ENCODE results near the gene LRRC53. TPM values are rescaled to one million over a fixed set of nuclear protein-coding genes. Genes with fewer than 3 reads are reported as not detected.

The LRRC53 gene
- total and polyA plus RNA-seq, 2 experiments from 2014 or later: not detected

DNA sequence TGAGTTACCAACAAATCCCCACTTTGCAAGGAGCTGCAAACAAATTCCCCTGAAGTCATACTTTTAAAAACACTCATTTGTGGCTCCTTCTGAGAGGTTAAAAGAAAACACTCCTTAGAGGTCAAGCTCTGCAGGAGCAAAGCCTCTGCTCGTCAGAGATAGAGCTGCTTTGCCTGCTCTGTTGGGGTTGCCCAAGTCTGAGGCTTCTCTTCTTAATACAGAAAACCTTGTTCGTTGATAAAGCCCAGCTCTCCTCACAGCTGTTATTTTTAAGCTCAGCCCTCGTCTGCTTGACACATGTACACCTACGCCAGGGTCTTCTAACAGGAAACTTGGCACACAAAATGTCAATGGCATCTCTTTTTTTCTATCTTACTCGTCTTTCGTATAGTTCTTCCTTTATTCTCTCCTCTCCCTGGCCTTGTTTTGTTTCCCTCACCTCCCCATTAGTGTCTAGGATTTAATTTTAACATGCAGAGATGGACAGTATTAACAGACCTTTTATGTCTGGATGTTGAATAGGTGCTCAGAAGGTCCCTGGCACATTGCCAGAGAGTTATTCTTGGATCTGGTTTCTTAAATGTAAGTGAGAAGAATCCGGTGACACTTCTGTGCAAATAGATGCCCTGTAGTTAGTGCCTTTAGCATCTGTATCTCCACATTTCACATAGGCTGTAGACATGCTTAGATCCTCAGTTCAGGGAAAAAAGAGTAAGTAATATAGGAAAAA, 86.0 kb downstream of the LRRC53 start:
- 53% methylated on average over 7 of the region's 7 CpGs for WGBS (ENCODE audit: low lambda C conversion rate, missing lambda C conversion rate)
- no peaks in the 10 kb centered on the region for H3K9me2 ChIP-seq (replicated peaks; ENCODE audit: insufficient read depth)
- H3K27ac ChIP-seq: peak overlapping the region; percentile 61
- no peaks in the 10 kb centered on the region for H3K27me3 ChIP-seq
- no peaks in the 10 kb centered on the region for H3K4me1 ChIP-seq (ENCODE audit: insufficient read depth)
- H3K36me3 ChIP-seq (replicated peaks; ENCODE audit: insufficient read depth, low read depth): no peaks in the 10 kb centered on the region
- H3K4me2 ChIP-seq: peak overlapping the region; percentile 63
- no peak overlapping the region for H3K4me3 ChIP-seq
- H3K79me2 ChIP-seq: no peaks in the 10 kb centered on the region
- no peaks in the 10 kb centered on the region for H3K9me3 ChIP-seq (ENCODE audit: low read depth)
- H2AFZ ChIP-seq: peak overlapping the region; percentile 13
- peak; percentile 17 for DNase-seq (ENCODE audit: low spot score)
- TF ChIP-seq, protein P1, sequence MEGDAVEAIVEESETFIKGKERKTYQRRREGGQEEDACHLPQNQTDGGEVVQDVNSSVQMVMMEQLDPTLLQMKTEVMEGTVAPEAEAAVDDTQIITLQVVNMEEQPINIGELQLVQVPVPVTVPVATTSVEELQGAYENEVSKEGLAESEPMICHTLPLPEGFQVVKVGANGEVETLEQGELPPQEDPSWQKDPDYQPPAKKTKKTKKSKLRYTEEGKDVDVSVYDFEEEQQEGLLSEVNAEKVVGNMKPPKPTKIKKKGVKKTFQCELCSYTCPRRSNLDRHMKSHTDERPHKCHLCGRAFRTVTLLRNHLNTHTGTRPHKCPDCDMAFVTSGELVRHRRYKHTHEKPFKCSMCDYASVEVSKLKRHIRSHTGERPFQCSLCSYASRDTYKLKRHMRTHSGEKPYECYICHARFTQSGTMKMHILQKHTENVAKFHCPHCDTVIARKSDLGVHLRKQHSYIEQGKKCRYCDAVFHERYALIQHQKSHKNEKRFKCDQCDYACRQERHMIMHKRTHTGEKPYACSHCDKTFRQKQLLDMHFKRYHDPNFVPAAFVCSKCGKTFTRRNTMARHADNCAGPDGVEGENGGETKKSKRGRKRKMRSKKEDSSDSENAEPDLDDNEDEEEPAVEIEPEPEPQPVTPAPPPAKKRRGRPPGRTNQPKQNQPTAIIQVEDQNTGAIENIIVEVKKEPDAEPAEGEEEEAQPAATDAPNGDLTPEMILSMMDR (IDR thresholded peaks at IDR 0.05; ENCODE audit: poor library complexity): no peak
- no peak for TF ChIP-seq EZH2 (IDR thresholded peaks at IDR 0.05; ENCODE audit: borderline replicate concordance)
- no peak for TF ChIP-seq EZH2phosphoT487 (IDR thresholded peaks at IDR 0.05; ENCODE audit: low read depth, severe bottlenecking, unreplicated experiment)
- no peaks in the 10 kb centered on the region for H4K20me1 ChIP-seq (ENCODE audit: insufficient read depth, poor library complexity, severe bottlenecking)

DNA sequence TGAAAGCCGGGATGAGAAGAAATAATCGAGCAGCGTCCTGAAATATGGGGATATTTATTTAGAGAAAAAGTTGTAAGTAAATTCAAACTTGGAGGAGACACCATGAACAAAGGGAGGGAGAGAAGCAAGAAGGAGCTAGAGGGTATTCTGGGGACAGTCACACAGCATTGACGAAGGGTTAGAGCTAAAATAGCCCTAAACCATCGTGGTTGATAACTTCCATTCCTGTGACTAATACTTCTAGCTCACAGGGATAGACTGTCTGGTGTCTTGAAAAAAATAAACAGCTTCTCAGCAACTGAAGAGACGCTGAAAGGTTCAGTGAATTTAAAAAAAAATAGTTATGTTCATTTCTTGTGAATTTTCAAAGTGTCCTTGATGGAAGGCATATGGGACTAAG, 86.7 kb downstream of the LRRC53 start:
- Histone ChIP-seq H3K36me3 (replicated peaks; ENCODE audit: insufficient read depth, low read depth) (no peaks in the 10 kb centered on the region), H2AFZ (no peak overlapping the region), H3K9me2 (replicated peaks; ENCODE audit: insufficient read depth) (no peaks in the 10 kb centered on the region), H3K79me2 (no peaks in the 10 kb centered on the region), H3K27ac (peak overlapping the region; percentile 61), H3K4me2 (peak overlapping the region; percentile 63), H4K20me1 (ENCODE audit: insufficient read depth, poor library complexity, severe bottlenecking) (no peaks in the 10 kb centered on the region), H3K9me3 (ENCODE audit: low read depth) (no peaks in the 10 kb centered on the region), H3K4me3 (no peak overlapping the region), H3K27me3 (no peaks in the 10 kb centered on the region), H3K4me1 (ENCODE audit: insufficient read depth) (no peaks in the 10 kb centered on the region)
- DNase-seq (ENCODE audit: low spot score): no peak
- 59% methylated on average over 6 of the region's 6 CpGs for WGBS (ENCODE audit: low lambda C conversion rate, missing lambda C conversion rate)
- TF ChIP-seq EZH2 (IDR thresholded peaks at IDR 0.05; ENCODE audit: borderline replicate concordance): no peak
- TF ChIP-seq EZH2phosphoT487 (IDR thresholded peaks at IDR 0.05; ENCODE audit: low read depth, severe bottlenecking, unreplicated experiment): no peak
- TF ChIP-seq, protein P1 (IDR thresholded peaks at IDR 0.05; ENCODE audit: poor library complexity): no peak

DNA sequence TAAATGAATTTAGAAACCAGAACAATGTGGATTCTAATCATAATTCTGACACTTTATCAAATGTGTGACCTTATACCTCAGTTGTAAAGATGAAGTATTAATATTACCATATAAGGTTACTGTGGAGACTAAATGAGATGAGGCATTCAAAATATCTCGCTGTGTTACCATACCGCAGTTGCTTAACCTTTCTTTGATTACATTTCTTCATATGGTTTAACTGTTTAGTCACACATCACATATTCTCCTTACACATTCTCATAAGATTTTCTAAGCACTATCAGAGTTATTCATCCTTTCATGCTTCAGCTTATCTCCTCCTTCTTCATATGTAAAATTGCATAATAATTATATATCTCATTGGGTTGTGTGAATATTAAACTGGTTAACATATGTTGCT, 88.9 kb downstream of the LRRC53 start:
- 95% methylated on average over 2 of the region's 2 CpGs for WGBS (ENCODE audit: low lambda C conversion rate, missing lambda C conversion rate)
- Histone ChIP-seq H3K27ac (no peak overlapping the region), H3K9me3 (ENCODE audit: low read depth) (no peaks in the 10 kb centered on the region), H3K4me3 (no peak overlapping the region), H3K36me3 (replicated peaks; ENCODE audit: insufficient read depth, low read depth) (no peaks in the 10 kb centered on the region), H3K27me3 (no peaks in the 10 kb centered on the region), H3K79me2 (no peaks in the 10 kb centered on the region), H3K4me2 (no peak overlapping the region), H3K9me2 (replicated peaks; ENCODE audit: insufficient read depth) (no peaks in the 10 kb centered on the region), H4K20me1 (ENCODE audit: insufficient read depth, poor library complexity, severe bottlenecking) (no peaks in the 10 kb centered on the region), H3K4me1 (ENCODE audit: insufficient read depth) (no peaks in the 10 kb centered on the region), H2AFZ (no peak overlapping the region)
- no peak for DNase-seq (ENCODE audit: low spot score)
- TF ChIP-seq EZH2phosphoT487 (IDR thresholded peaks at IDR 0.05; ENCODE audit: low read depth, severe bottlenecking, unreplicated experiment): no peak
- no peak for TF ChIP-seq EZH2 (IDR thresholded peaks at IDR 0.05; ENCODE audit: borderline replicate concordance)
- TF ChIP-seq, protein P1 (IDR thresholded peaks at IDR 0.05; ENCODE audit: poor library complexity): no peak

All from hepatocyte (in vitro differentiated cells).